NCI-H146 (cell line): ENCODE measurements around the gene MED12.

Experiments used
- DNase-seq: peaks from one replicate; lab custom pipeline; 2025; lab: John Stamatoyannopoulos, UW

MED12 gene

DNA sequence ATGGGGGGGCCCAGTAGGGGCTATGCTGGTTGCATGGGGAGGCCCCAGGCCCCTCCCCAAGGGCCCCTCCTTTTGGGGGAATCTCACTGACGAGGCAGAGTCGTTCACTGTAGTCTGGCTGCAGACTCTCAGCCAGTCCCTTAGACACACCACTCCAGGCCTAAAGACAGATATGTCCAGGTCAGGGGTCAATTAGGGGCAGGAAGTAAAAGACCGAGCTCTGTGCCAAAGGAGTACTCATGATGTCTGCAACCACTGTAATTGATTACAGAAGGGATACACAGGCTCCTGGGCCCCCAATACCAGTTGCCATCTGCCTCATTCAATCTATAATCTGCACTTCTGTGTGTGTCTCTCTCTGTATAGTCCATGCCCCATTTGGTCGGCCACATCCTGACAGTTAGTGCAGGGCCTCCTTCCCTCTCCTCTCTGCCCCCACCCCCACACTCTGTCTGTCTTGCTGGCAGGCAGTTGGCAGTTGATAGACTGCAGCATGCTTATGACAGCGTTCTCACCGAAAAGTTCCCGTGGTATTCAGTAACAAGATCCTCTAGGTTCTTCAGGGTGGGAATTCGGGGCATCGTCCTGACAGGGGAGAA, 10.5 kb upstream of the MED12 start:
- no peak for DNase-seq

DNA sequence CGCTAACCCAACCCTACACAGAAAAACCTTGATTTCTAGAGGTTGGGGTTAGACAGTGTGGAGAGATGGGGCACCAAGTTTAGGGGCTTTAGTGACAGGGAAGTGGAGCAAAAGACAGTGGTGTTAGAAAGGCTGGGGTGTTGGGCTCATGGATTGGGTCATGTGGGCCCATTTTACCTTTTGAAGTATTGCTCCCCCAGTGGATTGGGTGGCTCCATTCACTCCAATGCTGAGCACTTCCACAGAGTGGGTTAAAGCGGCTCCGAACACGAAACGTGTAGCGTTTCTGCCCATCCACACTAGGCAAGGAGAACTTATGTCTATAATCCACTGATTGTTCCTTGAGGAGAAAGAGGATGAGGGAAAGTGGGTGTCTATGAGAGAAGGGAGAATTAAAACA, 9.3 kb upstream of the MED12 start:
- DNase-seq = no peak

DNA sequence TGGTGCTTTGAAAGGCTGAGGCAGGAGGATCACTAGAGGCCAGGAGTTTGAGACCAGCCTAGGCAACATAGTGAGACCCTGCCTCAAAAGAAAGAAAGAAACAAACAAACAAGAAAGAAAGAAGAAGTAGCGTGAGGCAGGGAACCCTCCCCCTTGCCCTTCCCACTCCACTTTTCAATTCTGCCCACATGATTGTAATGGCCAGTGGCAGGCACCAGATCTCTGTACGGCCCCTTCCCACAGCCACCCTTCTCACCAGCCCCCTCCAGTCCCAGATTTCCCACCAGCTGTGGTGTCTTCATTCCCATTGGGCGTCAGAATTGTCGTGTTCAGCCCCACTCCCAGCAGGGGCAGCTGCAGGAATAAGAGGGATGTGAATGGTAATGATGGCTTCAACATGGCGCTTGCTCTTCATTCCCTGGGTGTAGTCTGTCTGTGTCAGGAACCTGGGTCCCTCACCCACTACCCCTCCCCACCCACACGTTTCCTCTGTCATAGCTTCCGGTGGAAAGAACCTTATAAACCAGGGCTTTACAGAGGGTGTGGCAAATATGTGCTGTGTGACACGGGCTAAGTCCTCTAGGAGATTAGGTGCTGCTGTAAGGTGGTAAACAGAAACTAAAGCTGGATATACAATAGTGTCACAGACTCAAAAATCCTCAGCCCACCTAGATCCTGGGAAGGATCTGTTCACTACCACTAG, 7.1 kb upstream of the MED12 start, which contains the start of gene IL2RG:
TSS of gene IL2RG (minus strand) at position 437 of the 703 bp plus-strand sequence. CDS start at position 399, 38 bp downstream.
- DNase-seq = peak; percentile 28

DNA sequence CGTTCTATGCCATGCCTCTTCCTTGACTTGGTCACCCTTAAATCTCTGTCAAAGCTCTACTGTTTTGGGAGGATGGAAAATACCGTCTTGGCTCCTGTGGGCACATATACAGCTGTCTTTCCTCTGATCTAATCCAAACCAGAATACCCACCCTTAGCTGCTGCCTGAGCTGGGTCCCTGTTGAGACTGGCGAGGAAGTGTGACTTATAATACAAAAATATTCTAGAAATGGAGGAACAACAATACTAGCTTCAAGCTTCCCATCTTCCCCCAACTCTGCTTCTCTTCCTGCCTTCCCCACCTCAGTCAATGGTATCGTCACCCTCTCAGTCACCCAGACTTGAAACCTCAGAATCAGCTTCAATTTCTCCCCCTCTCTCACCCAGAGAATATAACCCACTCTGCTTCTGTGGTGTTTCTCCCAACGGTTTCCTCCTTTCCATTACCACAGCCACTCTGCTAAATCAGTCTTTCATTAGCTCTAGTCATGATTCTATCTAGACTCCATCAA, 6.4 kb upstream of the MED12 start:
- no peak for DNase-seq

DNA sequence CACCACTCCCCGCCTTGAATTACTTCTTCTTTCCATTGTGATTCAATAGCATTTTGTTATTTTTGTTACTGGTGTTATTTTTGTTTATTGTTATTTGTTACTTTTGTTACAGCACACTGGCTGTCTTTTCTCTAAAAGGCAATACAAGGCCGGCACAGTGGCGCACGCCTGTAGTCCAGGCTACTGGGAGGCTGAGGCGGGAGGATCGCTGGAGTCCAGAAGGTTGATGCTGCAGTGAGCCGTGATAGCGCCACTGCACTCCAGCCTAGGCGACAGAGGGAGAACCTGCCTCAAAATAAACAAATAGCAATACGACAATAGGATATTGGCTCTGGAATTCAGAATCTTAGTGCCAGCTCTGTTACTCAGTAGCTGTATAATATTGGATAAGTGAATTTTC, 1.0 kb upstream of the MED12 start:
- DNase-seq = no peak

DNA sequence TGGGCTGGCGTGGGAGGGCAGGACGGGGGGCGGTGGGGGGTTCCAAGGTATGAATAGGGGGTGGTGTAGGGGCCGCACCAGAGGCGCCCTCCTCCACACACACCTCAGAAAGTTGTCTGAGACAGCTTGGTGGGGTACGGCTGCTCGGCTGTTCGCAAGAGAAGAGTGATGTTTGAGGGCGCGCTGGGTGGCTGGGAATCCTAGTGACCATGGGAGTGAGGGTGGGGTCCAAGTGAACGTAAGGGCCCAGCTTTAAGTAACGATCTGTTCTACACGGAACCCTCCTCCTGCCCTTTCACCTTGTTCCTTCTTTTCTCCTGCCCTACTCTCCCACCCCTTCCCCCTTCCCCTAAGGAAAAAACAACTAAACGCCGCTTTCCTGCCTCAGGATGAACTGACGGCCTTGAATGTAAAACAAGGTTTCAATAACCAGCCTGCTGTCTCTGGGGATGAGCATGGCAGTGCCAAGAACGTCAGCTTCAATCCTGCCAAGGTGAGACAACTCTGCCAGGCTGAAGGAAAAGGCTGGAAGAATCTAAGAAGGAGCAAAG, 664 bp downstream of the MED12 start:
- peak; percentile 8 for DNase-seq

DNA sequence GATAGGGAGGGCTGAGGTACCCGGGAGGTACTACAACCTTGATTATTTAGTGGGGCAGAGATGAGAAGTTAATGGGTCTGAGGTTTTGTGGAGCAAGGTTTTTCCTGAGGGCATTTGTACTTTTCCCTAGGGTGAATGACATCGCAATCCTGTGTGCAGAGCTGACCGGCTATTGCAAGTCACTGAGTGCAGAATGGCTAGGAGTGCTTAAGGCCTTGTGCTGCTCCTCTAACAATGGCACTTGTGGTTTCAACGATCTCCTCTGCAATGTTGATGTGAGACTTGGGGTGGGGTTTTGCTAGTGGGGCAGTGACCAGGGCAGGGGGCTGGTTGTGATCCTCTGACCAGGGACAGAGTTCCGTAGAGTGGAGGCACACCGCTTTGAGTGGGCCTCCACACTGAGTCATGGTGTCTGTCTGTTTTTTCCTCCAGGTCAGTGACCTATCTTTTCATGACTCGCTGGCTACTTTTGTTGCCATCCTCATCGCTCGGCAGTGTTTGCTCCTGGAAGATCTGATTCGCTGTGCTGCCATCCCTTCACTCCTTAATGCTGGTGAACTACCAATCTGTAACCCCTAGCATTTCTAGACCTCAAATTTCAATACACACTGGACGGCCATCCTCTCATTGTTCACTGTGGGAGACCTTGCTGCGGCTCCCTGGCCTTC, 9.9 kb downstream of the MED12 start:
- DNase-seq = no peak

DNA sequence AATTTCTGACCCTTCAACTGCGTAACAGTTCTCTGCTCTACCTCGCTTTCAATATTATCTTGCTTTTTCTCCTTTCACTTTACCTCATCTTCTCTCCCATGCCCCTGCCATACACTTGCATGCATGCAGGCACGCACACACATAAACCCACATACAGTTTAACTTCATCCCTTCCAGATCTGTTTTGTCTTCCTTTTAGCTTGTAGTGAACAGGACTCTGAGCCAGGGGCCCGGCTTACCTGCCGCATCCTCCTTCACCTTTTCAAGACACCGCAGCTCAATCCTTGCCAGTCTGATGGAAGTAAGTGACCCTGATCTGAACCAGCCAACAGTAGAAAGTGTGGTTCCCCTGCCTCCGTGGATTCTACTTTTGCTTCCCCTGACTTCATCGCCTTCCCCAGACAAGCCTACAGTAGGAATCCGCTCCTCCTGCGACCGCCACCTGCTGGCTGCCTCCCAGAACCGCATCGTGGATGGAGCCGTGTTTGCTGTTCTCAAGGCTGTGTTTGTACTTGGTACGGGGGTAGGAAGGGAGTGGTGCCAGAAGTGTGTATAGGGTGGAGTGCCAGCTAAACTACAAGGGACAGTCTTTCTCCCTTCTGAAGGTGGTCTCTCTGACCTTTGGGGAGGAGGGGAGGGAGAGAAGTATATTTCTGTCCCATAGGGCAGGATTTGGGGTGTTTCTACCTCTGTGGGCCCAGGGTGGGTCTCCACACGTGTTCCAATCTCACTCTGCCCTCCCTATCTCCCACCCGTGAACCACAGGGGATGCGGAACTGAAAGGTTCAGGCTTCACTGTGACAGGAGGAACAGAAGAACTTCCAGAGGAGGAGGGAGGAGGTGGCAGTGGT, 10.7 kb downstream of the MED12 start:
- DNase-seq = peak; percentile 27

DNA sequence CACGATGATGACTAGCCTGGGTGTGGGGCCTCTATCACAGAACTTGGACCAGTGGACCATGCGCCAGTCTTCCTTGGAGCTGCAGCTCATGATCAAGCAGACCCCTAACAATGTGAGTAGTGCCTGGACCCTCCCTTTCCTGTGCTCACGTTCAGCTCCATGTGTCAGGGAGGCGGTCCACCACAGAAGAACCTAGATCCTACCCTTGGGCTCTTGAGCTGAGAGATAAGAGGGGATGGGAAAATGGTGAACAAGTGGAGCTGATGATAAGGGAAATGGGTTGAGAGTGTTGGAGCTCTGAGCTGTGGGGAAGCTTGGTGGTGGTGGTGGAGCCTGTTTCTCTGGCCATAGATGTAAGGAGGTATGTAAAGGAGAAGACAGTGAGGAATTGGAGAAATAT, 13.1 kb downstream of the MED12 start:
- no peak for DNase-seq

DNA sequence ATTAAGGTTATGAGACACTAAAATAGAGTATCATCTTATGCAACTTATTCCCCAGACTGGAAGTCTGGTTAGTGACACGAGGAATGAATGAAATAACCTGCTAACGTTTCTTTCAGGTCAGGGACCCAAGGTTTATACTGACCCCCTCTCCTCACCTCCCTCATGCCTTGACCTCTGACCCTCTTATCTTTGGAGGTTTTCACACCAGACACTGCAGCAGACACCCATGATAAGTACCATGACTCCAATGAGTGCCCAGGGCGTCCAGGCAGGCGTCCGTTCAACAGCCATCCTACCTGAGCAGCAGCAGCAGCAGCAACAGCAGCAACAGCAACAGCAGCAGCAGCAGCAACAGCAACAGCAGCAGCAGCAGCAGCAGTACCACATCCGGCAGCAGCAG, 22.0 kb downstream of the MED12 start:
- no peak for DNase-seq

DNA sequence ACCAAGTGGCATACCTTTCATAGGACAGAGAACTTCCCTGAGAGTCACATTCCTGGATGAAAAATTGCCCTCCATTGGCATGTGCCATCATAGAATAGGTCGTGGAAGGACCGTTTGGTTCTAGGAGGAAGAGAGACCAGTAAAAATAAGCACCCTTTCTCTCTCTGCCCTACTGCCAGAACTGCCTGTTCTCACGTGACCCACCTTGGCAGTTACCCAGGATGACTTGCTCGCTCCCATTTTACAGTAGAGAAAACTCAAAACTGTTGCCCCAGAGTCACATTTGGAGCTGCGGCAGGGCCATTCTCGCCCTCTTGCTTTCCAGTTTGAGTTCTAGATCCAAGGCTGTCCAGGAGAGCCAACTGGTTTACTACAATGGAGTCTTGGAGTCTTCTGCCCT, 25.1 kb downstream of the MED12 start:
- DNase-seq = no peak

DNA sequence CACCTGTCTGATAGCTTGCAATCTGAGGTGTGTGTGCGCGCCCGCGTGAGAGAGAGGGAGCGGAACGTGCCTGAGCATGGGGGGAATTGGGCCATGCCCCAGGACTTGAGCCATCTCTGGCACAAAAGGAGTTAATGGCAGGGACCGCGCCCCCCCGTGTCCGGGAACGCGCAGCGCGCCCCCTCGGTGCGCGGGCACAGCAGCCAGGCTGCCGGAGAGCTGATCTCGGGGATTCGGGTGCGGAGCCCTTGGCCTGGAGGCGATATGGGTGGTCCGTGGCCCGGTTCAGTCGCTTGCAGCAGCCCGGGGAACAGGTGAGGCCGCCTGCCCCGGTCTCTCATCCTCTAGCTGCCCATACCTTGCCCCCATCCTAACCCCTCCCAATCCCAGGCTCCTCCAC, 26.3 kb downstream of the MED12 start, which contains the start of gene NLGN3:
TSS of gene NLGN3 (plus strand) at position 191 of the 400 bp plus-strand sequence. CDS start 2,909 bp downstream, outside the sequence.
- peak; percentile 4 for DNase-seq

DNA sequence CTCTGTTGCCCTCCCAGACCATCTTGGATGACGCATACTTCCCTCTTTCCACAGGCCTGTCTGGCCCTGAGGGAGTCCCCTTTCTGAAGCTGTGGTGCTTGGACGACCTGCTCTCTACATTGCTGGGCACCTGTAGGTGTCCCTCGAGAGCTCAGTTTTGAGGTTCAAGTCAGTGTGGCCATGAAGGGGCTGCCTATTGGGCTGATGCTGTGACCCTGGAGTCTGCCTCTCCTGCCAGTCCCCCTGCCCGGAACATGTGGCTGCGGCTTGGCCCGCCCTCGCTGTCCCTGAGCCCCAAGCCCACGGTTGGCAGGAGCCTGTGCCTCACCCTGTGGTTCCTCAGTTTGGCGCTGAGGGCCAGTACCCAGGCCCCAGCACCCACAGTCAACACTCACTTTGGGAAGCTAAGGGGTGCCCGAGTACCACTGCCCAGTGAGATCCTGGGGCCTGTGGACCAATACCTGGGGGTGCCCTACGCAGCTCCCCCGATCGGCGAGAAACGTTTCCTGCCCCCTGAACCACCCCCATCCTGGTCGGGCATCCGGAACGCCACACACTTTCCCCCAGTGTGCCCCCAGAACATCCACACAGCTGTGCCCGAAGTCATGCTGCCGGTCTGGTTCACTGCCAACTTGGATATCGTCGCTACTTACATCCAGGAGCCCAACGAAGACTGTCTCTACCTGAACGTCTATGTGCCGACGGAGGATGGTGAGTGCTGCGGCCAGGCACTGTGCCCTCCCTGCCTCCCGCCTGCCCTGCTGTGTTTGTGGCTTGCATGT, 29.3 kb downstream of the MED12 start:
- DNase-seq = no peak

DNA sequence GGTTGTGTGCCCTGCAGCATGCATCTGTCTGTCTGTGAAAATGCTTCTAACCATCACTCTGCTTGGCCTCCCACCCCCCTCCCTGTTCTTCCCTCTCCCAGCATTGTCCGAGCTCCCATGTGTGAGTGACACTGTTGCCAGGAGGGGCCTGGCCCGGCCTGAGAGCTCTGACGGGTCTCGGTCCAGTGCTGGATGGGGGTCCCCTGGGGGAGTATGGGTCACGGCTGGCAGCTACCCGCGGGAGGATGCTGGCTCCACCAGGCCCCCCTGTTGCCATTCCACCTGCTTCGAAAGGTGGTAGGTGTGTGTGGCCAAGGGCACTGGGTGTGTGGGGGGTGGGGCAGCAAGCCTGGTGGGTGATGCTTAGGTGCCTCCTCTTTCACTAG, 29.9 kb downstream of the MED12 start:
- DNase-seq = no peak

DNA sequence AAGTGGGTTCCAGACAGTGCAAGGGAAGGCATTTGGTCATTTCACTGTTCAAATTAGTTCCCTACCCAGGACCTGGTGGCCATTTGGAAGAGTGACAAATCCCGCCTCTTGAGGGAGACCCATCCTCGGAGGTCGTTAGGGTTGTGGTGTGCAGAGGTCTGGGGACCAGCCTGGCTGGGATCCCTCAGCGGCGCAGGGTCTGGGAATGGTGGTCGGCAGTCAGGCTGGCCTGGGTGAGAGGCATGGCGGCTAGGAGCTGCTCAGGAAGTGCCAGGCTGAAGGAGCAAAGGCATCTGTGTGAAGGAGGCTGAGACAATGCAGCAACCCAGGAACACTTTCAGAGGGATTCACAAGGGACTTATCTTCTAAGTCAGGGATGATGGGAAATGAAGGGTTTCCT, 33.0 kb downstream of the MED12 start:
- no peak for DNase-seq

DNA sequence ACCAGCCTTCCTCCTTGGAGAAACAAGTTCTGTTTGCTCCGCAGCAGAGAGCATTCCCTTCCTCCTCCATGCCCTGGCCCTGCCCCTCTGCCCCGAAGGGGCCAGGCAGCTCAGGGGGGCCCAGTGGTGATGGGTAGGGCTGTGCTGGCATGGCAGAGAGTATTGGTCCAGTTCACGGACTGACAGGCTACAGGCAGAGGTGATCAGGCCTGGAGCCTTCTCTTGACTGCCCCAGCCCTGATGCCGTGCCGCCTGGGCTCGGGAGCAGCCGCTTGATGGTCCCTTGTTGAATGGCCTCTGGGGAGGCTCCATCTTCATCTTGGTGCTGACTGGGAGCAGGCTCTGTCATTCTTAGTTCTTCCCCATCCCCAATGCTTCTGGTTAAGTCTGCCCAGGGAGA, 35.8 kb downstream of the MED12 start:
- no peak for DNase-seq

DNA sequence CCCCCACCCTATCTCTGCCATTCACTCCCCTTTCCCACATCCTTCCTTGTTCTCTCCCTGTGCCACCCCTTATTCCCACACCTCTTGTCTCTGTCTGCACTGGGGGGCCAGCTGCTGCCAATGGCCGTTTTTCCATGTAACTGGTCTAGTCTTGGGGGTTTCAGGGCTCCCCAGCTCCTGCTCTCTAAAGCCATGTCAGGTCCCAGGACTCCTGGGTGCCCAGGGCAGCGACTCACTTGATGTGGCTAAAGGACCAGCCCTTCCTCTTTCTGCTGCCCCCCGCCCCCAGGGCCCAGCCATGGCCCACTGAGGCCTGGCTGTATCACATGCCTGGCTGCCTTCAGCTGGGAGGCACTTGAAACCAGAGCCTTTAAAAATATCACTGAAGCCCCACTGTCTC, 36.2 kb downstream of the MED12 start:
- no peak for DNase-seq

DNA sequence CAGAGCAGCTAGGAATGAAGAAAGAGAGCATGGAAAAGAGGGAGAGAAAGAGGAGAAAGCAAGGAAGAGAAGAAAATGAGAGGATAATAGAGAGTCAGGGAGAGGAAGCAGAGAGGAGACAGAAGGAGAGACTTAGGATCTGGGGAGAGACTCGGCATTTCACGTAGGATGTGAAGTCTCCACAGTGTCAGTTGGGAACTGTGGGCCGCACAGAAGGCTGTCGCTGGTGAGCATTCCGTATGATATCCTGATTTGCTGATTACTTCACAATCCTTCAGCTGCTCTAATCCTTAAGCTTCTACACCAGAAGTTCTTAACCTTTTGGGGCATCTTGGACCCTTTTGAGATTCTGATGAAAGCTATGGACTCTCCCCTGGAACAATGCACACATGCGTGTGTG, 40.2 kb downstream of the MED12 start:
- no peak for DNase-seq

DNA sequence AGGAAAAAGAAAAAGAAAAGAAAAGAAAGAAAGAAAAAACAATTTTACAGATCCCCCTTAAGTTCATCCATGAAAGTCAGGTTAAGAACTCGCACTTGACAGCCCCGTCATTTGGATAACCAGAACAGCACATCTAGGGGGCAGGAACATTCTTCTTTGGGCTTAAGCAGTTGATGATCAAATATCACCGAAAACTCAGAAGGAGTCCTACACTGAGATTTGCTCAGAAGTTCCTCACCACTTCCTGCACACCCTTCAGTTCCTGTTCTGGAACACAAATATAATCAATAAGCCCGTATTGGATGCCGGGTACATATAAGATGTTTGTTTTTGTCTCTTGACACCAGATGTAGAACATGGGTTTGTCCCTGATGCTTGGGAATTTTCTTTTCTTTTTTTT, 40.9 kb downstream of the MED12 start:
- DNase-seq = no peak

DNA sequence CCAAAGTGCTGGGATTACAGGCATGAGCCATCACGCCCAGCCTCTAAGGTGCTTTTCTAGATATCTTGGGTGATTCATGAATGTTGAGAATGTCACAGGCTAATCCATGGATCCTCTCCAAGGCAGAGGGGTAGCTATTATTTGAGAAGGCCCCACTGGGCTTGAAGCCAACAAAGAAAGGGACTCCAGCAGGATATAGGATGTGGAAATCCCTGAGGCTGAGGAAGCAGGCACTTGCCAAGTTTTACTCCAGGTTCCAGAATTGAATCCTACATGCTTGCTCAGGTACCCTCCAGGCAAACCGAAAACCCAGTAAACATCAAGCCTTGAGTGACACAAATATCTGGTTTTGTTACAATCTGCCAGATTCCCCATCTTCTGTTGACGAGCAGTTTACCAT, 42.1 kb downstream of the MED12 start:
- no peak for DNase-seq

DNA sequence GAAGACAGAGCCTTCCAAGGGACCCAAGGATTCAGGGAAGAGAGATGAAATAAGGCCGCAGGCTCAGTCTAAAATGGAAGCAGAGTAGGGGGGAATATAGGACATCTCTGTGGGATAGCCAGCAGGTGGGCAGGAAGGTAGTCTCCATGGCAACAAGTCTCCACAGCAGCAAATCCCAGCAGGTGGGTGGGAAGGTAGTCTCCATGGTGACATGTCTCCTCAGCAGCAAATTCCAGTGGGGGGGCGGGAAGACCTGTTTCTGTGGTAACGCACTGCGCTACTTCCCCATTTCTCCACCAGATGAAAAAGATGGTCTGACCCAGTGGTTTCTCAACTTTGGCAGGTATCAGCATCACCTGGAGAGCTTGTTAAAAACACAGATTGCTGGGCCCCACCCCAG, 44.6 kb downstream of the MED12 start:
- peak; percentile 89 for DNase-seq
